Keratinocyte (primary cell): ENCODE results near the gene SEMA3A. TPM values are rescaled to one million over a fixed set of nuclear protein-coding genes. Genes with fewer than 3 reads are reported as not detected.

Experiments
- DNase-seq: peaks from one replicate; pipeline ENCODE4 v3.0.0-alpha.2; 2011; ENCODE audit warnings: low read depth, missing footprints, low spot score
- FAIRE-seq: peaks from 2 replicates; lab custom pipeline; 2011; peaks lifted over from hg19 to GRCh38; lab: Jason Lieb, UNC
- H2AFZ ChIP-seq: 2 replicates; pipeline ENCODE4 v1.6.0; 2012; ENCODE audit warnings: low read length, control low read depth, inconsistent platforms; ENCODE audit not compliant: control insufficient read depth
- H3K27ac ChIP-seq: 2 replicates; pipeline ENCODE4 v1.5.1; 2011; ENCODE audit warnings: low read length; ENCODE audit not compliant: control insufficient read depth, insufficient read depth
- H3K27me3 ChIP-seq: 3 replicates; pipeline ENCODE4 v1.6.0; 2011; ENCODE audit warnings: low read length; ENCODE audit not compliant: control insufficient read depth, insufficient read depth; ENCODE audit errors: extremely low read depth
- H3K36me3 ChIP-seq, 2 experiments: 2 replicates in 1 of 2; 3 replicates in 1 of 2; pipeline ENCODE4 v1.5.1; 2011; ENCODE audit warnings: low read length in 2 of 2, mild to moderate bottlenecking in 1 of 2; ENCODE audit not compliant: control insufficient read depth in 2 of 2, insufficient read depth in 2 of 2; ENCODE audit errors: extremely low read depth in 1 of 2
- H3K4me1 ChIP-seq: 3 replicates; pipeline ENCODE4 v1.5.1; 2011; ENCODE audit warnings: low read length; ENCODE audit not compliant: control insufficient read depth, insufficient read depth; ENCODE audit errors: extremely low read depth
- H3K4me2 ChIP-seq: 3 replicates; pipeline ENCODE4 v1.6.0; 2011; ENCODE audit warnings: low read depth, low read length; ENCODE audit not compliant: control insufficient read depth, insufficient read depth; ENCODE audit errors: extremely low read depth
- H3K4me3 ChIP-seq, 3 experiments: fragments of 200-600 bp in 1 of 3; sonication (generic) in 1 of 3; 2 replicates in 2 of 3; 3 replicates in 1 of 3; pipeline ENCODE4 v1.5.1; 2011 to 2016; ENCODE audit warnings: low read length in 3 of 3, mild to moderate bottlenecking in 3 of 3, control low read depth in 2 of 3, inconsistent platforms in 1 of 3, low read depth in 1 of 3, mixed read lengths in 1 of 3, mixed run types in 1 of 3, moderate library complexity in 1 of 3; ENCODE audit not compliant: control insufficient read depth in 2 of 3, insufficient read depth in 2 of 3; ENCODE audit errors: extremely low read depth in 1 of 3
- H3K79me2 ChIP-seq: 2 replicates; pipeline ENCODE4 v1.6.0; 2012; ENCODE audit warnings: low read length; ENCODE audit not compliant: control insufficient read depth, insufficient read depth
- H3K9ac ChIP-seq: 3 replicates; pipeline ENCODE4 v1.6.0; 2011; ENCODE audit warnings: low read length; ENCODE audit not compliant: control insufficient read depth, insufficient read depth; ENCODE audit errors: extremely low read depth
- H3K9me1 ChIP-seq: 3 replicates; pipeline ENCODE4 v1.6.0; 2011; ENCODE audit warnings: low read length; ENCODE audit not compliant: control insufficient read depth, insufficient read depth; ENCODE audit errors: extremely low read depth
- H3K9me3 ChIP-seq: 2 replicates; pipeline ENCODE4 v1.5.1; 2012; ENCODE audit warnings: low read depth, low read length; ENCODE audit not compliant: control insufficient read depth
- H4K20me1 ChIP-seq: 3 replicates; pipeline ENCODE4 v1.6.0; 2011; ENCODE audit warnings: low read length; ENCODE audit not compliant: control insufficient read depth, insufficient read depth; ENCODE audit errors: extremely low read depth
- CTCF ChIP-seq, 3 experiments: IDR thresholded peaks in 1 of 3; conservative IDR thresholded peaks in 1 of 3; optimal IDR thresholded peaks in 1 of 3; 2 replicates in 2 of 3; 3 replicates in 1 of 3; pipeline versions ENCODE3 to v1.5.1; 2011; ENCODE audit warnings: low read length in 3 of 3, mild to moderate bottlenecking in 3 of 3, moderate library complexity in 2 of 3, control low read depth in 1 of 3, inconsistent platforms in 1 of 3; ENCODE audit not compliant: insufficient read depth in 2 of 3; ENCODE audit errors: extremely low read depth in 1 of 3
- EZH2 ChIP-seq: IDR thresholded peaks from one replicate; pipeline ENCODE4 v1.6.1; 2012; ENCODE audit warnings: inconsistent platforms, mild to moderate bottlenecking, low read length, moderate library complexity
- dilution Hi-C: fragments of 300-500 bp; cut with MboI; formaldehyde crosslinking; loops from one replicate; pipeline ENCODE4 v1.7.0; 2020; ENCODE audit warnings: low sequenced_read_pairs; ENCODE audit not compliant: extremely low pct_ligation_motif_present
- polyA plus RNA-seq, 5 experiments: library from polyadenylated mRNA; depleted of rRNA in 3 of 5; stranded (reverse) in 3 of 5; stranded (forward) in 1 of 5; unstranded in 1 of 5; fragments of >200 nt; gene quantifications; 1 replicate in 1 of 5; 2 replicates in 3 of 5; 3 replicates in 1 of 5; pipeline versions ENCODE4 v1.2.1 to v1.2.3, GENCODE V29; 2011 to 2012; ENCODE audit warnings: missing spikeins in 2 of 5, low read depth in 1 of 5, low replicate concordance in 1 of 5

The SEMA3A gene
- polyA plus RNA-seq, 1 donor (not counting 4 experiments of a cell fraction or from before 2014, with no cell fraction given) = 2.1 TPM

DNA sequence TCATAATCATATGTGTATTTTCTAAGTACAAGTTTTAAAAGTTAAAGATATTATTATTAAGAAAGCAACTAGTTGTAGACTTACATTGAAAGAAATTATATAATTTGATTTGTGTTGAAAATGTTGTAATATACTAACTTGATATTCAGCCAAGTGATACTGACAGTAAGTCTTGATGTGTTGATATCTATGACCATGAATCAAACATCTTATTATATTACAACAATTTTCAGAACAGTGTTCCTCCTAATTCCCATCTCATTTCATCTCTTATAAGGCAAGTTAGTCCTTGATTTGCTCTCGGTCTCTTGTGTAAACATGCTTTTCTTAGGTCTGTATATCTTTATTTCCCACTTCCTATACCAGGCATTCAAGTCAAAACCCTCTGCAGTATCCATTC is 276.4 kb downstream of the SEMA3A start:
- H3K4me1 ChIP-seq = no peaks in the 10 kb centered on the region
- H3K4me3 ChIP-seq = no peak overlapping the region
- H3K9me3 ChIP-seq = no peaks in the 10 kb centered on the region
- FAIRE-seq (no peak), DNase-seq (no peak)
- no peak overlapping the region for H3K27ac ChIP-seq
- H3K4me2 ChIP-seq = no peak overlapping the region
- H4K20me1 ChIP-seq = no peaks in the 10 kb centered on the region
- H3K27me3 ChIP-seq = no peaks in the 10 kb centered on the region
- dilution Hi-C loops = no loop called here
- no peak overlapping the region for H2AFZ ChIP-seq
- no peaks in the 10 kb centered on the region for H3K9me1 ChIP-seq
- H3K36me3 ChIP-seq = no peaks in the 10 kb centered on the region
- TF ChIP-seq CTCF (optimal IDR thresholded peaks at IDR 0.05 in 1 of 3, IDR thresholded peaks at IDR 0.05 in 1 of 3, conservative IDR thresholded peaks at IDR 0.05 in 1 of 3; ENCODE audit: extremely low read depth in 1 of 3, insufficient read depth in 2 of 3, low read length in 3 of 3) (no peak), EZH2 (no peak)
- no peak overlapping the region for H3K9ac ChIP-seq
- H3K79me2 ChIP-seq = no peaks in the 10 kb centered on the region

GRCh38 chr7:83913174-83913573 is 281.4 kb downstream of the SEMA3A start:
- Histone ChIP-seq H2AFZ (no peak overlapping the region), H3K27ac (no peak overlapping the region), H3K27me3 (no peaks in the 10 kb centered on the region), H3K4me2 (no peak overlapping the region), H3K9me3 (no peaks in the 10 kb centered on the region), H3K4me3 (no peak overlapping the region), H3K9me1 (no peaks in the 10 kb centered on the region), H3K79me2 (no peaks in the 10 kb centered on the region), H3K36me3 (no peaks in the 10 kb centered on the region), H4K20me1 (no peaks in the 10 kb centered on the region), H3K4me1 (no peaks in the 10 kb centered on the region), H3K9ac (no peak overlapping the region)
- DNase-seq (no peak), FAIRE-seq (no peak)
- no peak for TF ChIP-seq EZH2
- no peak for TF ChIP-seq CTCF (optimal IDR thresholded peaks at IDR 0.05 in 1 of 3, IDR thresholded peaks at IDR 0.05 in 1 of 3, conservative IDR thresholded peaks at IDR 0.05 in 1 of 3; ENCODE audit: extremely low read depth in 1 of 3, insufficient read depth in 2 of 3, low read length in 3 of 3)
- dilution Hi-C loops = no loop called here
